DMS53 treated with DMSO at 0.1 percent for 48 hours (cell line): ENCODE measurements around the gene ZNF526.
"Not testable (repeated sequence)": the region's sequence is repeated elsewhere in the genome, so short reads cannot be mapped to it uniquely, and the experiment has no call there.

ENCODE experiments used
- DNase-seq: peaks from one replicate; lab custom pipeline; 2025; ENCODE audit not compliant: unreplicated experiment; lab: John Stamatoyannopoulos, UW

Gene ZNF526

GRCh38 chr19:42257842-42258241 is 37.7 kb downstream of the ZNF526 start:
- DNase-seq, result not testable (repeated sequence)

- no peak for DNase-seq
Observed at GRCh38 chr19:42261763-42262162, 41.7 kb downstream of the ZNF526 start.

GRCh38 chr19:42266105-42266504 is 46.0 kb downstream of the ZNF526 start:
- not testable (repeated sequence) for DNase-seq

DNA sequence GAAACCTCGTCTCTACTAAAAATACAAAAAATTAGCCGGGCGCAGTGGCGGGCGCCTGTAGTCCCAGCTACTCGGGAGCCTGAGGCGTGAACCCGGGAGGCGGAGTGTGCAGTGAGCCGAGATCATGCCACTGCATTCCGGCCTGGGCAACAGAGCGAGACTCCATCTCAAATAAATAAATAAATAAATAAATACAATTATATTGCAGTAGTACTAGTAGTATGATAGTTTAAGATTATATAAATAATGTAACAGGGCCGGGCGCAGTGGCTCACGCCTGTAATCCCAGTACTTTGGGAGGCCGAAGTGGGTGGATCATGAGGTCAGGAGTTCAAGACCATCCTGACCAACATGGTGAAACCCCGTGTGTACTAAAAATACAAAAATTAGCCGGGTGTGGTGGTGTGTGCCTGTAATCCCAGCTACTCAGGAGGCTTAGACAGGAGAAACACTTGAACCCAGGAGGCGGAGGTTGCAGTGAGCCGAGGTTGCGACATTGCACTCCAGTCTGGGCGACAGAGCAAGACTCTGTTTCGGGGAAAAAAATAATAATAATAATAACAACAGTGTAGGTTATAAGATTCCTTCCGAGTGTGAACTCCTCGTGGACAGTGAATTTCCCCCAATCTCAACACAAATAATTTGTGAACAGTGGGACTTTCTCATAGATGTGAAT is 47.0 kb downstream of the ZNF526 start:
- DNase-seq, result not testable (repeated sequence)

DNA sequence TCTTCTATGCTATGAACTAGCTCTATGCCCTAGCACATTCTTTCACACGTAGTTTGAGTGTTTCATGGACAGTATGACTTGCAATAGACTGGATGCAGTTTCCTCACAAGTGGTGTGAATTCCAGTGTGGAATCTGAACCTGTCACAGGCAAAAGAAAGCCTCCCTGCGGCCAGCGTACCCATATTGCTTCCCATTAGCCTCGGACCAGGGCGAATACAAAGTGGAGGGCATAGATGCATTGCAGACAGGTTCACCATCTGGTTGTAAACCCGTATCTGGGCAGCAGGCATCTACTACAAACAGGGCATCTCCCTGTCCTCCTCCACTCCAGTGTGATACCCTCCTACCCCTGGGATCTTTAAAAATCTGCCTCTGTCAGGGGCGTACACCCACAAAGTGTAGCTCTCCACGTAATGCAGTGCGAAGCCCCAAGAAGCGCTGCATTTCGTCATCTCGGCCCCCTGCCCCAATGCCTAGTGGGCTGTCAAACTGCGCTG is 47.6 kb downstream of the ZNF526 start:
- DNase-seq, result peak; percentile 28

DNA sequence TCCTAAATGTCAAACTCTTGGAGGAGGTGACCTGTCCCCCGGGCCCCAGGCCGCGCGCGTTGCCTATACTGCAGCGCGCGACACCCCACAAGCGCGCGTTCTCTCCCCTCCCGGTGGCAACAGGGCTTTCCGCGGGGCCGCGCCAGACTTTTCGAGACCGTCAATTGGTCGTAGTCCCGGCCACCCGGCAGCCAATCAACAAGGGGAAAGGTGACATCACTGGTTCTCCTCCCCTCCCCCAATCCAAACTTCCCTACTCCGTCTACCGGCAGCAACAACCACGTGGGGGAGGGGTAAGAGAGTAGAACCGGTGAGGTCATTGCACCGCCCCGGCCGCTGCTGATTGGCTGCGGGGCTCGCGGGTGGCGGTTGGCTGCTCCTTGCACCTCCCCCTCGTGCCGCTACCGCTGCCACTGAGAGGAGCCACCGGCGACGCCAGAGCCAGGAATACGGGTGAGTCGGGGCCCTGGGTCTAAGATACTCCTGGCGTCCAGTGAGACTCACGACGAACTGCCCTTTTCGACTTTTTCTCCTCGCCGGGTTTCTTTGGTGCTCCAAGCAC is 48.1 kb downstream of the ZNF526 start:
- peak; percentile 99 for DNase-seq

DNA sequence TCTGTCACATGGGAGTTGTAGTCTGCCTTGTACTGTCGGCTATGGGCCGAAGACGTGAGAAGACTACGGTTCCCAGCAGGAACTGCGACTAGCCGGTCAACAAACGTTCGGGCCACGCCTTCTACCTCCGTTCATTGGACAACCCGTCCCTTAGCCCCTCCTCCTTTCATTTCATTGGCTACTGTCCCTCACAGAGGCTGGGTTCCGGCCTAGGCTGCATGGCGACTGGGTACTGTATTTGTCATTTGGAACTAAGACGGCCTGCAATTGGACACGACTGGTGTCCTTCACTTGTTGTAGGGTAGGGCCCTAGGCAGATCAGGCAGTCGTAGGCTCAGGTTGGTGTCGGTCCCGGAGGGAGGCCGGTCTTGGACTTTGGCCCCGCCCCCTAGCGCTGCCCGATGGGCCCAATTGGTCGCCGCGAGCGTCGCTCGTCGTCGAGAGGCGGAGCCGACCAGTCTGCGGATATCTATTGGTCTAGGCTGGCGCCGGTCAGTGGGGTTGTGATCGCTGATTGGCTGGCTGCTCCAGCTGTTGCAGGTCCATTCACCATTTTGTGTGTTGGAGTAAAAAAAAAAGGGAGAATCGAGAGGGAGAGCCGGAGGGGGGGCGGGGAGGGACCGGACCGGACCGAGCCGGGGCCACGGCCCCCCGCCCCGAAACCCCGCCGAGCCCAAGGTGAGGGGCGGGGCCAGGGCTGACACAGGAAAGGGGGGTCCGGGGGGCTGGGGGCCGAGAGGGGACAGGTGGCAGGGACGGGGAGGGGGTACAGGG is 48.8 kb downstream of the ZNF526 start, which contains the start of gene CIC:
Gene CIC (plus strand): TSS at position 549 of the 774 bp plus-strand sequence. CDS start 2,532 bp downstream, outside the sequence.
- peak; percentile 100 for DNase-seq

DNA sequence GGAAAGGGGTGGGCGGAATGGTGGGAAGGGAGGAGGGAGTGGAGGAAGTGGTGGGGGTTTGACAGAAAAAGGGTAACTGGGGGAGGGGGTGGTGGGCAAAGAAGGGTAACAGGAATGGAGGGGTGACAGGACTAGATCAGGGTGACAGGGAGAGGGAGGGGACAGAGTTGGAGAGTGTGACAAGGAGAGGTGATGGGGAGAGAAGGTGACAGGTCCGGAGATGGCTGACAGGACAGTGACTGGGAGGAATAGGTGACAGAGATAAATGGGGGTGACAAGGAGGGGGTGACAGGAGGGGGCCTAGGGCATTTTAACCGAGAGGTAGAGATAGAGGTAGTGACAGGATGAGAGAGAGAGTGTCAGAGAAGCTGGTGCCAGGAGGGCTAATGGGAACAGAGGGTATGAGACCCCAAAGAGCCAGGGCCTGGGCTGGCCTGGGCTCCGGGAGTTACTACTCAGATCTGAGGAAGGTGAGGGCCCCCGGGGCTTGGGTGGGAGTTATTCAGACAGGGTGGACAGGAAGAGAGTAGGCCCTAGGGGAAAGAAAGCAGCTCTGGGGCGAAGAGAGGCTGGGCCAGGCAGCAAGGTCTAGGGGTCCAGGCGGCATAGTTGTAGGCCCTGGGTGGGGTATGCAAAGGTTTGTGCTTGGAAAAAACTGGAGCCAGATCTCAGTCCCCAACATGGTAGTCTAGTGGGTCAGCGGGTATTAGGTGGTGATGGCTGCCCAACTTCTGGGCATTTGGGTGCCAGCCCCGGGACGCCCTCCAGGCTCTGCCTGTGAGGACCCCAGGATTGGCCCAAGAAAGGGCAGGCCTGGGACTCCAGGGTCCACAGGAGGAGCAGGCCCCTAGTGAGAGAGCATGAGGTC is 49.6 kb downstream of the ZNF526 start:
- no peak for DNase-seq

GRCh38 chr19:42270346-42271044 is 50.4 kb downstream of the ZNF526 start:
- DNase-seq, result no peak

DNA sequence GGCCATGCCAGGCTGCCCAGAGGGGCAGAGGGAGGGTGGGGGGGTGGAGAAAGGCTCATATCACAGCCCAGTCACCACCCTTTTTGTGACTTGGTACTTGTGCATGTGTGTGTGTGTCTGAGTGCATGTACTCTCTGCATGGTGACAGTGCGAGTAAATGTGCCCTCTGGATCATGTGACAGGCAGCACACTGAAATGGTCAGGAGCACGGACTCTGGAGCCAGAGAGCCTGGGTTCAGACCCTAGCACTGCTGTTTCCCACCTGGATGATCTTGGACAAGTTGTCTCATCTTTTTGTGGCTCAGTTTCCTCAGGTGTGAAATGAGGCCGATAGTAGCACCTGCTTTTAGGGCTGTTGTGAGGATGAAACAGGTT is 50.9 kb downstream of the ZNF526 start:
- DNase-seq, result no peak

DNA sequence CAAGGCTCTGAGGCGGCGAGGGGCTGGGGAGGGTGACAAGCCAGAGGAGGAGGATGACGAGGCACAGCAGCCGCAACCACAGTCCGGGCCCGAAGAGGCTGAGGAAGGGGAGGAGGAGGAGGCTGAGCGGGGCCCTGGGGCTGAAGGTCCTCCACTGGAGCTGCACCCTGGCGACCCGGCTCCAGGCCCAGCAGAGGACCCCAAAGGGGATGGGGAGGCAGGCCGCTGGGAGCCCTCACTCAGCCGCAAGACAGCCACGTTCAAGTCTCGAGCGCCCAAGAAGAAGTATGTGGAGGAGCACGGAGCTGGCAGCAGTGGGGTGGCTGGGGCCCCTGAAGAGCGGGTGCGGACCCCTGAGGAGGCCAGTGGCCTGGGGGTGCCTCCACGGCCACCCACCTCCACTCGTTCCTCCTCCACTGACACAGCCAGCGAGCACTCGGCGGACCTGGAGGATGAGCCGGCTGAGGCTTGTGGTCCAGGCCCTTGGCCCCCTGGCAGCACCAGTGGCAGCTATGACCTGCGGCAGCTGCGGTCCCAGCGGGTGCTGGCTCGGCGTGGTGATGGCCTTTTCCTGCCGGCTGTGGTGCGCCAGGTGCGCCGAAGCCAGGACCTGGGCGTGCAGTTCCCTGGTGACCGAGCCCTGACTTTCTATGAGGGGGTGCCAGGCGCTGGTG is 51.9 kb downstream of the ZNF526 start:
- DNase-seq, result no peak

GRCh38 chr19:42272535-42272897 is 52.4 kb downstream of the ZNF526 start:
- DNase-seq, result no peak

DNA sequence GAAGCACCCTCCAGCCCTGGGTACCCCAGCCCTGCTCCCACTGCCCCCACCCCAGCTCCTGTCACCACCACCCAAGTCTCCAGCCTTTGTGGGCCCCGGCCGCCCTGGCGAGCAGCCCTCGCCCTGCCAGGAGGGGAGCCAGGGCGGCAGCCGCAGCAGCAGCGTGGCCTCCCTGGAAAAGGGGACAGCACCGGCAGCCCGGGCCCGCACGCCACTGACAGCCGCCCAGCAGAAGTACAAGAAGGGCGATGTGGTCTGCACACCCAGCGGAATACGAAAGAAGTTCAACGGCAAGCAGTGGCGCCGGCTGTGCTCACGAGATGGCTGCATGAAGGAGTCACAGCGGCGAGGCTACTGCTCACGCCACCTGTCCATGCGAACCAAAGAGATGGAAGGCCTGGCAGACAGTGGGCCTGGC is 52.9 kb downstream of the ZNF526 start:
- no peak for DNase-seq

- DNase-seq, result no peak
Observed at GRCh38 chr19:42273407-42274064, 53.4 kb downstream of the ZNF526 start.

GRCh38 chr19:42274065-42274682 is 54.1 kb downstream of the ZNF526 start:
- no peak for DNase-seq

GRCh38 chr19:42275103-42275502 is 55.0 kb downstream of the ZNF526 start:
- DNase-seq, result no peak

- DNase-seq, result no peak
Observed at GRCh38 chr19:42275517-42275916, 55.4 kb downstream of the ZNF526 start.

GRCh38 chr19:42276284-42276683 is 56.2 kb downstream of the ZNF526 start:
- DNase-seq, result no peak

DNA sequence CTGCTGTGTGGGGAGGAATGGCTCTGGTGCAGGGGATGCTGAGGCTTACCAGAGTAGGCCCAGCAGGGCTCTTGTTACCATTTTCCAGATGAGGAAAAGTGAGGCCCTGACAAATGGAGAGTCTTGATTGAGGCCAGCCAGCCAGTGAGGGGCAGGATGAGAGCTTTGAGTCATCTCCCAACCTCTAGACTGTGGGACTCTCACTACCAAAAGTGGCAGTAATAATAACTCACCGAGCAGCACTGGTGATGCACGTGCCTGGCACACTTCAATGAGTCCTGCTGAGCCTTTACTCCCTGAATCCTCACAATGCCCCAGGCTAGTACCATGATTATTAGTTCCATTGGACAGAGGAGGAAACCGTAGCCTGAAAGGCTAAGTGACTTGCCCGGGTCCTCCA is 56.7 kb downstream of the ZNF526 start:
- DNase-seq, result no peak
